ENCODE data around the gene PIK3R5.

DNA sequence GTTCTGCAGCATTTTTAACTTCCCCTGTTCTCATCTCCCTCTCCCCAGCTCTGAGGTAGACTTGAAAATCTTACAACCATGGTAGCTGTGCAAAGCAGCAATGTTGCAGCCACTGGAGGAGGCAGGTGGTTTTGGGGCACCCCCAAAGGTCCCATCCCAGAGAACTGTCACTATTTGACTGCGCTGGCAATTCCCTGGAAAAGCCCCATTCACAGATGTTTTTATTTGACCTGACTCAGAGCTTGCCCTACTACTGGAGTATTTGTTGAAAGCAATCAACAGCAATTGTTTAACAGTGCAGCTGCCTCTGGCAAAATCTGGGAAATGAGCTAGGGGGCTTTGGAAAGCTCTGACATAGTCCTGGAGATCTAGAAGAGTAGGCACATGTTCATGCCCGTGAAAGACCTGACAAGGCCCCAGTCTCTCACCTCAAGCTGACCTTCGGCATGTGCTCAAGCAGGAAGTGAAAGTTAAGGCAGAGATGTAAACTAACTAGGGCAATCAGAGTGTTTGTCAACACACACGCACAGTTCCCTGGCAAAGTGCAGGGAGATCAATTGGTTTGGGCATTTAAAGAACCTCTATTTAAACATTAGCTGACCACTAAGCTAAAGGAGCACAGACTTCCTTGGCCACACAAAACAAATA is 19.7 kb upstream of the PIK3R5 start:
- TF ChIP-seq POLR2A (IDR thresholded peaks at IDR 0.05): no peak
- TF ChIP-seq, protein P1, sequence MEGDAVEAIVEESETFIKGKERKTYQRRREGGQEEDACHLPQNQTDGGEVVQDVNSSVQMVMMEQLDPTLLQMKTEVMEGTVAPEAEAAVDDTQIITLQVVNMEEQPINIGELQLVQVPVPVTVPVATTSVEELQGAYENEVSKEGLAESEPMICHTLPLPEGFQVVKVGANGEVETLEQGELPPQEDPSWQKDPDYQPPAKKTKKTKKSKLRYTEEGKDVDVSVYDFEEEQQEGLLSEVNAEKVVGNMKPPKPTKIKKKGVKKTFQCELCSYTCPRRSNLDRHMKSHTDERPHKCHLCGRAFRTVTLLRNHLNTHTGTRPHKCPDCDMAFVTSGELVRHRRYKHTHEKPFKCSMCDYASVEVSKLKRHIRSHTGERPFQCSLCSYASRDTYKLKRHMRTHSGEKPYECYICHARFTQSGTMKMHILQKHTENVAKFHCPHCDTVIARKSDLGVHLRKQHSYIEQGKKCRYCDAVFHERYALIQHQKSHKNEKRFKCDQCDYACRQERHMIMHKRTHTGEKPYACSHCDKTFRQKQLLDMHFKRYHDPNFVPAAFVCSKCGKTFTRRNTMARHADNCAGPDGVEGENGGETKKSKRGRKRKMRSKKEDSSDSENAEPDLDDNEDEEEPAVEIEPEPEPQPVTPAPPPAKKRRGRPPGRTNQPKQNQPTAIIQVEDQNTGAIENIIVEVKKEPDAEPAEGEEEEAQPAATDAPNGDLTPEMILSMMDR (IDR thresholded peaks at IDR 0.05): no peak
